ENCODE measurements around the gene ADAMTS16. TPM values are rescaled to one million over a fixed set of nuclear protein-coding genes. Genes with fewer than 3 reads are reported as not detected.

Gene ADAMTS16
- total and polyA plus RNA-seq, 3 experiments from 2014 or later = not detected

GRCh38 chr5:5289537-5289936, 149.4 kb downstream of the ADAMTS16 start:
- Histone ChIP-seq H3K4me1 (ENCODE audit: insufficient read depth, low read length) (no peaks in the 10 kb centered on the region), H3K9me3 (ENCODE audit: low read length) (no peaks in the 10 kb centered on the region), H3K27ac (ENCODE audit: low read depth, low read length) (no peak overlapping the region), H3K4me3 (ENCODE audit: low read length) (no peak overlapping the region), H3K36me3 (ENCODE audit: insufficient read depth, low read length) (no peaks in the 10 kb centered on the region), H3K27me3 (ENCODE audit: insufficient read depth, low read length, poor library complexity, severe bottlenecking) (no peaks in the 10 kb centered on the region)
- H3K27me3 Mint-ChIP-seq = peaks cover 2 to 4% of the 10 kb centered on the region in 2 donors
- ChIA-PET CTCF (no interaction called here), POLR2A (no interaction called here)
- H3K4me3 Mint-ChIP-seq = no peak overlapping the region
- H3K27ac Mint-ChIP-seq = no peak overlapping the region
- peaks cover 4 to 25% (median 10%) of the 10 kb centered on the region in 5 donors for H3K9me3 Mint-ChIP-seq
- no peak for DNase-seq
- no peaks in the 10 kb centered on the region for H3K36me3 Mint-ChIP-seq
- no peaks in the 10 kb centered on the region for H3K4me1 Mint-ChIP-seq

GRCh38 chr5:5290674-5291334, 150.7 kb downstream of the ADAMTS16 start:
- Mint-ChIP-seq H3K4me3 (no peak overlapping the region), H3K27me3 (peaks cover 2 to 4% of the 10 kb centered on the region in 2 donors), H3K27ac (no peak overlapping the region), H3K9me3 (peaks cover 4 to 27% (median 4%) of the 10 kb centered on the region in 5 donors), H3K4me1 (no peaks in the 10 kb centered on the region), H3K36me3 (no peaks in the 10 kb centered on the region)
- POLR2A ChIA-PET = no interaction called here
- CTCF ChIA-PET = no interaction called here
- Histone ChIP-seq H3K36me3 (ENCODE audit: insufficient read depth, low read length) (no peaks in the 10 kb centered on the region), H3K9me3 (ENCODE audit: low read length) (no peaks in the 10 kb centered on the region), H3K4me3 (ENCODE audit: low read length) (no peak overlapping the region), H3K27me3 (ENCODE audit: insufficient read depth, low read length, poor library complexity, severe bottlenecking) (no peaks in the 10 kb centered on the region), H3K27ac (ENCODE audit: low read depth, low read length) (no peak overlapping the region), H3K4me1 (ENCODE audit: insufficient read depth, low read length) (no peaks in the 10 kb centered on the region)
- DNase-seq = no peak

GRCh38 chr5:5291357-5291756, 151.2 kb downstream of the ADAMTS16 start:
- Histone ChIP-seq H3K27ac (ENCODE audit: low read depth, low read length) (no peak overlapping the region), H3K9me3 (ENCODE audit: low read length) (no peaks in the 10 kb centered on the region), H3K36me3 (ENCODE audit: insufficient read depth, low read length) (no peaks in the 10 kb centered on the region), H3K4me1 (ENCODE audit: insufficient read depth, low read length) (no peaks in the 10 kb centered on the region), H3K4me3 (ENCODE audit: low read length) (no peak overlapping the region), H3K27me3 (ENCODE audit: insufficient read depth, low read length, poor library complexity, severe bottlenecking) (no peaks in the 10 kb centered on the region)
- ChIA-PET POLR2A (no interaction called here), CTCF (no interaction called here)
- H3K36me3 Mint-ChIP-seq = no peaks in the 10 kb centered on the region
- H3K4me3 Mint-ChIP-seq = no peak overlapping the region
- peaks cover 2 to 4% of the 10 kb centered on the region in 2 donors for H3K27me3 Mint-ChIP-seq
- peaks cover 0 to 22% (median 4%) of the 10 kb centered on the region in 5 donors for H3K9me3 Mint-ChIP-seq
- H3K4me1 Mint-ChIP-seq = no peaks in the 10 kb centered on the region
- H3K27ac Mint-ChIP-seq = no peak overlapping the region
- no peak for DNase-seq

- no peaks in the 10 kb centered on the region for H3K27me3 ChIP-seq (ENCODE audit: insufficient read depth, low read length, poor library complexity, severe bottlenecking)
- Mint-ChIP-seq H3K4me1 (no peaks in the 10 kb centered on the region), H3K36me3 (no peaks in the 10 kb centered on the region), H3K27ac (no peak overlapping the region), H3K9me3 (peaks cover 2 to 18% (median 7%) of the 10 kb centered on the region in 5 donors), H3K27me3 (peaks cover 2 to 4% of the 10 kb centered on the region in 2 donors), H3K4me3 (no peak overlapping the region)
- DNase-seq = no peak
- H3K9me3 ChIP-seq (ENCODE audit: low read length) = no peaks in the 10 kb centered on the region
- H3K4me1 ChIP-seq (ENCODE audit: insufficient read depth, low read length) = no peaks in the 10 kb centered on the region
- no peaks in the 10 kb centered on the region for H3K36me3 ChIP-seq (ENCODE audit: insufficient read depth, low read length)
- H3K27ac ChIP-seq (ENCODE audit: low read depth, low read length) = no peak overlapping the region
- ChIA-PET CTCF (no interaction called here), POLR2A (no interaction called here)
- no peak overlapping the region for H3K4me3 ChIP-seq (ENCODE audit: low read length)
Observed at GRCh38 chr5:5293029-5293428, 152.9 kb downstream of the ADAMTS16 start.

GRCh38 chr5:5294429-5294828, 154.3 kb downstream of the ADAMTS16 start:
- Histone ChIP-seq H3K4me1 (ENCODE audit: insufficient read depth, low read length) (no peaks in the 10 kb centered on the region), H3K4me3 (ENCODE audit: low read length) (no peak overlapping the region), H3K27me3 (ENCODE audit: insufficient read depth, low read length, poor library complexity, severe bottlenecking) (no peaks in the 10 kb centered on the region), H3K27ac (ENCODE audit: low read depth, low read length) (no peak overlapping the region), H3K9me3 (ENCODE audit: low read length) (no peaks in the 10 kb centered on the region), H3K36me3 (ENCODE audit: insufficient read depth, low read length) (no peaks in the 10 kb centered on the region)
- peaks cover 2 to 4% of the 10 kb centered on the region in 2 donors for H3K27me3 Mint-ChIP-seq
- CTCF ChIA-PET = no interaction called here
- DNase-seq = no peak
- no peaks in the 10 kb centered on the region for H3K4me1 Mint-ChIP-seq
- H3K9me3 Mint-ChIP-seq = peaks cover 0 to 18% (median 8%) of the 10 kb centered on the region in 5 donors
- no peaks in the 10 kb centered on the region for H3K36me3 Mint-ChIP-seq
- no peak overlapping the region for H3K4me3 Mint-ChIP-seq
- POLR2A ChIA-PET = no interaction called here
- H3K27ac Mint-ChIP-seq = no peak overlapping the region

- no peaks in the 10 kb centered on the region for H3K27me3 ChIP-seq (ENCODE audit: insufficient read depth, low read length, poor library complexity, severe bottlenecking)
- Mint-ChIP-seq H3K4me1 (no peaks in the 10 kb centered on the region), H3K36me3 (no peaks in the 10 kb centered on the region), H3K27ac (no peak overlapping the region), H3K4me3 (no peak overlapping the region), H3K9me3 (peaks cover 5 to 23% (median 12%) of the 10 kb centered on the region in 5 donors), H3K27me3 (peaks cover 2 to 4% of the 10 kb centered on the region in 2 donors)
- DNase-seq = no peak
- POLR2A ChIA-PET = no interaction called here
- CTCF ChIA-PET = no interaction called here
- no peaks in the 10 kb centered on the region for H3K36me3 ChIP-seq (ENCODE audit: insufficient read depth, low read length)
- H3K9me3 ChIP-seq (ENCODE audit: low read length) = no peaks in the 10 kb centered on the region
- no peak overlapping the region for H3K4me3 ChIP-seq (ENCODE audit: low read length)
- H3K27ac ChIP-seq (ENCODE audit: low read depth, low read length) = no peak overlapping the region
- H3K4me1 ChIP-seq (ENCODE audit: insufficient read depth, low read length) = no peaks in the 10 kb centered on the region
Observed at GRCh38 chr5:5295351-5295750, 155.2 kb downstream of the ADAMTS16 start.

- Mint-ChIP-seq H3K4me1 (no peaks in the 10 kb centered on the region), H3K36me3 (no peaks in the 10 kb centered on the region), H3K27me3 (peaks cover 2 to 4% of the 10 kb centered on the region in 2 donors), H3K9me3 (peaks cover 6 to 25% (median 12%) of the 10 kb centered on the region in 5 donors), H3K4me3 (no peak overlapping the region), H3K27ac (no peak overlapping the region)
- Histone ChIP-seq H3K4me1 (ENCODE audit: insufficient read depth, low read length) (no peaks in the 10 kb centered on the region), H3K27ac (ENCODE audit: low read depth, low read length) (no peak overlapping the region), H3K27me3 (ENCODE audit: insufficient read depth, low read length, poor library complexity, severe bottlenecking) (no peaks in the 10 kb centered on the region), H3K4me3 (ENCODE audit: low read length) (no peak overlapping the region), H3K36me3 (ENCODE audit: insufficient read depth, low read length) (no peaks in the 10 kb centered on the region), H3K9me3 (ENCODE audit: low read length) (no peaks in the 10 kb centered on the region)
- ChIA-PET CTCF (no interaction called here), POLR2A (no interaction called here)
- DNase-seq = no peak
Observed at GRCh38 chr5:5296051-5296450, 155.9 kb downstream of the ADAMTS16 start.

DNA sequence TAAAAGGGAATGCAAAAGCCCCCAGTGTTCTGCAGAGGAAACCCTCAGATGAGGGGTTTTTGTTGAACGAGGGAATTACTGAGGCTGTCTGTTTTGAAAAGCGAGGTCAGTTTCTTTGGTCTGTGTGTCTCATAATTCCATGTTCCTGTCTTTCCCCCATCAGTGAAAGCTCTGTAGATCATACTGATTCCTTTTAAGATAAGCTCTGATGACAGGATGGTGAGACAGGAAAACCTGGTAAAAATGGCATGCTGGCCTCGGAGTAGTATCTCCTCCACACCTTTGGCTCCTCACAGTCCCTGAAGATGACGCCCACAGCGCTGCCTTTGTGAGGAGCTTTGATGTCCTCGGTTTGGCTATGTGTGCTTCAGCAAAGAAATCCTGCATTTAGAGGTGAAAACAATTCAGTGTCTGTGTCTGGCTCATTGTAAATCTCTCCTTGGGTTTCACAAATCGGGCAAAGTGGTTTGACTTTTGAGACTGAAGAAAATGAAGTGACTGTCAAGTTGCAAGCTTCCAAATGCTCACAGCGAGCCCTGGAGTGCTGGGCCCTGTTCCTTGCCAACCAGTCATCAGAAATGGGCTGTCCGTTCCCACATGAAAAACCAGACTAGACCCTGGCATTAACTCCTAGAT, 157.4 kb downstream of the ADAMTS16 start:
- Mint-ChIP-seq H3K27me3 (peaks cover 3 to 5% of the 10 kb centered on the region in 2 donors), H3K36me3 (peaks cover 0 to 6% (median 0%) of the 10 kb centered on the region in 3 donors), H3K4me3 (no peak overlapping the region), H3K9me3 (peaks cover 12 to 36% (median 17%) of the 10 kb centered on the region in 5 donors), H3K27ac (no peak overlapping the region), H3K4me1 (no peaks in the 10 kb centered on the region)
- Histone ChIP-seq H3K9me3 (ENCODE audit: low read length) (no peaks in the 10 kb centered on the region), H3K4me3 (ENCODE audit: low read length) (no peak overlapping the region), H3K27ac (ENCODE audit: low read depth, low read length) (no peak overlapping the region), H3K4me1 (ENCODE audit: insufficient read depth, low read length) (no peaks in the 10 kb centered on the region), H3K27me3 (ENCODE audit: insufficient read depth, low read length, poor library complexity, severe bottlenecking) (no peaks in the 10 kb centered on the region), H3K36me3 (ENCODE audit: insufficient read depth, low read length) (no peaks in the 10 kb centered on the region)
- ChIA-PET POLR2A (no interaction called here), CTCF (no interaction called here)
- no peak for DNase-seq

All from CD8-positive, alpha-beta memory T cell (primary cell).